ENCODE results near the gene MACO1.
"Not testable (repeated sequence)": the region's sequence is repeated elsewhere in the genome, so short reads cannot be mapped to it uniquely, and the experiment has no call there.

Gene MACO1

GRCh38 chr1:25487628-25488027 is 56.9 kb downstream of the MACO1 start:
- no peak for DNase-seq (ENCODE audit: low read depth)

- no peak for DNase-seq (ENCODE audit: low read depth)
Observed at GRCh38 chr1:25492323-25492722, 61.6 kb downstream of the MACO1 start.

GRCh38 chr1:25494952-25495351 is 64.3 kb downstream of the MACO1 start:
- no peak for DNase-seq (ENCODE audit: low read depth)

GRCh38 chr1:25500694-25501093 is 70.0 kb downstream of the MACO1 start:
- no peak for DNase-seq (ENCODE audit: low read depth)

- peak; percentile 85 for DNase-seq (ENCODE audit: low read depth)
Observed at GRCh38 chr1:25501235-25502058, 70.8 kb downstream of the MACO1 start.

- peak; percentile 72 for DNase-seq (ENCODE audit: low read depth)
Observed at GRCh38 chr1:25502957-25503356, 72.3 kb downstream of the MACO1 start.

- DNase-seq (ENCODE audit: low read depth), result no peak
Observed at GRCh38 chr1:25503551-25504426, 73.1 kb downstream of the MACO1 start.

GRCh38 chr1:25504706-25505595 is 74.3 kb downstream of the MACO1 start:
- no peak for DNase-seq (ENCODE audit: low read depth)

GRCh38 chr1:25505656-25506385 is 75.1 kb downstream of the MACO1 start:
- no peak for DNase-seq (ENCODE audit: low read depth)

GRCh38 chr1:25506566-25507463 is 76.1 kb downstream of the MACO1 start:
- not testable (repeated sequence) for DNase-seq (ENCODE audit: low read depth)

- DNase-seq (ENCODE audit: low read depth), result no peak
Observed at GRCh38 chr1:25513666-25514065, 83.0 kb downstream of the MACO1 start.

- DNase-seq (ENCODE audit: low read depth), result no peak
Observed at GRCh38 chr1:25515033-25515432, 84.3 kb downstream of the MACO1 start.

GRCh38 chr1:25516686-25517085 is 86.0 kb downstream of the MACO1 start:
- DNase-seq (ENCODE audit: low read depth), result no peak

GRCh38 chr1:25517476-25518394 is 87.0 kb downstream of the MACO1 start:
- DNase-seq (ENCODE audit: low read depth), result no peak

- peak; percentile 83 for DNase-seq (ENCODE audit: low read depth)
Observed at GRCh38 chr1:25519624-25520023, 88.9 kb downstream of the MACO1 start.

GRCh38 chr1:25520446-25521061 is 89.9 kb downstream of the MACO1 start:
- DNase-seq (ENCODE audit: low read depth), result peak; percentile 58

GRCh38 chr1:25522031-25522655 is 91.4 kb downstream of the MACO1 start:
- no peak for DNase-seq (ENCODE audit: low read depth)

GRCh38 chr1:25523542-25523941 is 92.8 kb downstream of the MACO1 start:
- DNase-seq (ENCODE audit: low read depth), result peak; percentile 40
